HG03097 (cell line): Measurements from ENCODE around the gene ASAP2.
"Not testable (repeated sequence)": the region's sequence is repeated elsewhere in the genome, so short reads cannot be mapped to it uniquely, and the experiment has no call there.

Experiments used
- ATAC-seq: cut with Tn5 transposase; IDR thresholded peaks from one replicate; pipeline ENCODE4 v1.9.1; 2021; ENCODE audit not compliant: unreplicated experiment, low FRiP score

Gene ASAP2

DNA sequence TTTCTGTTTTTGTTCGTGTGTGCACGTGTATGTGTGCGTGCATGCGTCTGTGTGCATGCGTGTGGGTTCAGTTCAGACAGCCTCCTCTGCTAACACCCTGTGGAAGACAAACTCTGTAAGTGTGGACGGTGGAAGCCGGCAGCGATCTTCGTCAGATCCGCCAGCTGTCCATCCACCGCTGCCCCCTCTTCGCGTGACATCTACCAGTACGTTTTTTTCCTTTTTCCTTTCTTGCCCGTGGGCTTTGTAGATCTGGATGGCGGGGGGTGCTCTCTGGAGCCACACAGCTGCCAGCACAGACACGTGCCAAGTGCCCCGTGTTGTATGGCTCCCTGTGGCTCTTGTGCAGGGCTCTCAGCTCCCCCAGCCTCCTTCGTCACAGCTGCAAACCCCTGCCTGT, 184.4 kb downstream of the ASAP2 start:
- ATAC-seq = no peak

DNA sequence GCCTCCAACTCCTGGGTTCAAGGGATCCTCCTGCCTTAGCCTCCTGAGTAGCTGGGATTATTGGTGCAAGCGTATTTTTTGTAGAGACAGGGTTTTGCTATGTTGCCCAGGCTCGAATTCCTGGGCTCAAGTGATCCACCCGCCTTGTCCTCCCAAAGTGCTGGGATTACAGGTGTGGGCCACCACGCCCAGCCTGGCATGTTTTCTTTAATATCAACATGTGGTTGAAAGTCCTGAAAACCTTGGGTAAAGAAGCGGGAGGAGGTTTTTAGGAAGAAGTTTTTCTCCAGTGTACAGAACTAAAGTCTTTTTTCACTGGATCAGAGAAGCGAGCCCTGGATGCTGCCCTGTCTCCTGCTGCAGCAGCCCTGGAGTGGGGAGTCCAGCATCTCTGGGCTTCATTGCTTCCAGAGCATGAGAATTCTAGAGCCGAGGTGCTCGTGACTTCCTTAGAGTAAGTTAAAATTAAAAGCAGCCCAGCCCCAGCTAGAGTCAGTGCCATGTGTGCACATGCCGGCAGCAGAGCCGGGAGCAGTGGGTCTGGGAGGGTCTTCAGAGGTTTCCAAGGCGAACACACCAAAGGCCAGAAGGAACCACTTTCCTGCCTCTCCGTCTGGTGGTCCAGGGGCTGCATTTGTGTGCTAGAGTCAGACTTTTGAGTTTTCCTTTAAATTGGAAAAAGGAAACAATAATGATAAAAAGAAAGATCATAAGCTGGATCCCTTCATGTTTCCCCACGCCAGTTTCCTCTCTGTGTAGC, 185.5 kb downstream of the ASAP2 start:
- ATAC-seq = no peak

DNA sequence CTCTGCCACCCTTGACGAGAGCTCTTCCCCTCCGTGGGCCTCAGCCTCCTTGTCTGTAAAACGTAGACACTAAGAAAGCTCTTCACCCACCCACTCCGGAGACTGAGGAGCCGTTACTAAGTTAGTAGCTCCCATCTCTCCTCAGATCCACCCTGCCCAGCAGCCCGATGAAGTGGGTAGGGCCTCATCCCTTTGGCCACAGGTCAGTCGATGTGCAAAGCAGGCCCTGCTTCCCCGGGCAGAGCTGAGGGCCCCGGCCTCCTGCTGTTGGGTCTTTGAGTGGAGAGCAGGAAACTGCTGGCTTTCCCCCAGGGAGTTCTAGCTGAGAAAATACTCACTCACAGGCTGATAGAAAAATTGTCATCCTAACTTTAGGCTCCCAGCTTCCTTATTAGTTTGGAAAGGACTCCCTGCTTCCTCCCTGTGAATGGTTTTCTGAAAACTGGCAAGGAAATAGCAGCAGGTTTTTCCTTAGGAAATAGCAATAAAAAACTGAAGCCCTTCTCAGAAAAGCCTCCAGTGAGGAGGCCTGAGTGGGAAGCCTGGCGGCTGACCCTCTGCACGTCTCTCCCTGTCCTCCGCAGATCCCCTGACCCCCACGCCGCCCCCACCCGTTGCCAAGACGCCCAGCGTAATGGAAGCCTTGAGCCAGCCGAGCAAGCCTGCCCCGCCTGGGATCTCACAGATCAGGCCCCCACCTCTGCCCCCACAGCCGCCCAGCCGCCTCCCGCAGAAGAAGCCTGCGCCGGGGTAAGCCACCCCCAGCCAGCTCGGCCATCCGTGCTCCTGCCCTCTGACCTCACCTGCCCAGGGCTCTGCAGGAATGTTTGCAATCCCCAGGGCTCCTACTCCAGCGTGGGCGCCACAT, 186.5 kb downstream of the ASAP2 start:
- ATAC-seq = no peak

DNA sequence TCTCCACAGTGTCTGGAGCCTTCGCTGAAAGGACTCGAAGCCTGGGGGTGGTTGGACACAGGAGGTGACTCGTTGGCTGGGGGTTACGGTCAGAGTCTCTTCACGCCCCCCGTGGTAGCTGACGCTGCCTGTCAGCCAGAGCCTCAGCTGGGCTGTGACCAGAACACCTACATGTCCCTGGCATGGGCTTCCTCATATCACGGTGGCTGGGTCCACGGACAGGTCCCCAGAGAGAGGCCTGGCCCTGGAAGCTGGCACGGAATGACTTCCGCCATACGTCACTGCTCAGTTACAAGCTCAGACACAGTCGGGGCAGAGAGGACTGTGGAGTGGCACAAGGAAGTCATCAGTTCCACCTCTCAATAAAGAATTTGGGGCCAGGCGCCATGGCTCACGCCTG, 188.2 kb downstream of the ASAP2 start:
- ATAC-seq = no peak

DNA sequence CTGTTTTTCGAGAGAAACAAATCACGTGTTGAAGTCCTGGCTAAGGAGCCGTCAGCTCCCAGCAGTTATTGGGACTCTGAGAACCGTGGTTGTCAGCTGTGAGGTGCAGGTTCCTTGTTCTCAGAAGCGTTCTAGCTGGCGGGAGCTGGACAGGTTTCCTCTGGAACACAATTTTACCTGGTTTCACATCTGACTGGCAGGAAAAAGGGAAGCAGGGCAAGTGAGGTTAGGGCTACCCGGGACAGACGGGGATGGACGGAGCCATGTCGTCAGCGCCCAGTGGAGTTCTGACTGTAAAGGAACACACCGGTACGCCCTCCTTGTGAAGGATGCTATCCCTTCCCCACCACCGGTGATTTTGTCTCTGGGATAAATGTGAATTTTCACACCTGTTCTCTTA, 190.6 kb downstream of the ASAP2 start:
- ATAC-seq = no peak

DNA sequence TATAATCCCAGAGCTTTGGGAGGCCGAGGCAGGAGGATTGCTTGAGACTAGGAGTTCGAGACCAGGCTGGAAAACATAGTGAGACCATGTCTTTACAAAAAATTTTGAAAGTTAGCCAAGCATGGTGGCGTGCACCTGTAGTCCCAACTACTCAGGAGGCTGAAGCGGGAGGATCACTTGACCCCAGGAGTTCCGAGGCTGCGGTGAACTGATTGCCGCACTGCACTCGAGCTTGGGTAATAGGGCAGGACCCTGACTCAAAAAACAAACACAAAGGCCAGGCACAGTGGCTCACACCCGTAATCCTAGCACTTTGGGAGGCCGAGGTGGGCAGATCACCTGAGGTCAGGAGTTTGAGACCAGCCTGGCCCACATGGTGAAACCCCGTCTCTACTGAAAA, 191.6 kb downstream of the ASAP2 start:
- not testable (repeated sequence) for ATAC-seq

DNA sequence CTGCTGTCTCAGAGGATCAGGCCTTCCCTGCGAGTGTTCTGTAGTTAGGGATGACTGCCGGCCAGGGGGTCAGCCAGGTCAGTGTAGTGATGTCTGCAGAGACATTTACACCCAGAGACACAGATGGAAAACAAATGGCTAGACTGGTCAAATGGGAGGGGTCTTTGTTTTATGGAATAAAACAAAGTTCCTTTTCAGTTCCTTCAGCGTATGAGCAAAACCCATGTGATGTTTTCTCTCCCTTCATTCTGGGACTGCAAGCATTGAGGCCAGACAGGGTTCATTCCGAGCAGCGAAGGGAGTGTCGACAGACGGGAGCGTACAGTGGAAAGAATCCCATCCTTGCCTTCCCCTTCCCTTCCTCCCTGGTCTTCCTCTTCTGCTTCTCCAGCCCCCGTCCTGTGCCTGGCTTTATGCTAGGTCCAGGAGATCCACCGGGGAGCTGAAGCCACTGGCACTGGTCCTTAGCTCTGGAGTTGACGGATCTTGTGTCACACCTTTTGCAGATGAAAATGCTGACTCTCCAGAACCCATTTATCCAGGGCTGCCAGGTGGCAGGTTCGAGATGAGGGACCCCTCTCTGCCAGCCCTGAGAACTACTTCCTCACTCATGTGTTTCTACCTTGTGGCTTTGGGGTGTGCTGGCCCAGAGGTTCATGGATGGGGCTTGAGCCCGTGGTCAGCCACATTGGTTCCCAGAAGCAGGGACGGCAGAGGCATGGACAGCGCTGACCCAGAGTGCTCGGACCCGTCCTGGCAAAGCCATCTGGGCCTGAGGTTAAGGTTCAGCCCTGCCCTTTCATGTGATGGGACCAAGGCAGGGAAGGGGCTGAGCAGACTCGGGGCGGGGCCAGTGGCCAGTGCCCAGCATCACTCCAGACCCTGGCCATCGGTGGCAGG, 192.5 kb downstream of the ASAP2 start:
- ATAC-seq = no peak

DNA sequence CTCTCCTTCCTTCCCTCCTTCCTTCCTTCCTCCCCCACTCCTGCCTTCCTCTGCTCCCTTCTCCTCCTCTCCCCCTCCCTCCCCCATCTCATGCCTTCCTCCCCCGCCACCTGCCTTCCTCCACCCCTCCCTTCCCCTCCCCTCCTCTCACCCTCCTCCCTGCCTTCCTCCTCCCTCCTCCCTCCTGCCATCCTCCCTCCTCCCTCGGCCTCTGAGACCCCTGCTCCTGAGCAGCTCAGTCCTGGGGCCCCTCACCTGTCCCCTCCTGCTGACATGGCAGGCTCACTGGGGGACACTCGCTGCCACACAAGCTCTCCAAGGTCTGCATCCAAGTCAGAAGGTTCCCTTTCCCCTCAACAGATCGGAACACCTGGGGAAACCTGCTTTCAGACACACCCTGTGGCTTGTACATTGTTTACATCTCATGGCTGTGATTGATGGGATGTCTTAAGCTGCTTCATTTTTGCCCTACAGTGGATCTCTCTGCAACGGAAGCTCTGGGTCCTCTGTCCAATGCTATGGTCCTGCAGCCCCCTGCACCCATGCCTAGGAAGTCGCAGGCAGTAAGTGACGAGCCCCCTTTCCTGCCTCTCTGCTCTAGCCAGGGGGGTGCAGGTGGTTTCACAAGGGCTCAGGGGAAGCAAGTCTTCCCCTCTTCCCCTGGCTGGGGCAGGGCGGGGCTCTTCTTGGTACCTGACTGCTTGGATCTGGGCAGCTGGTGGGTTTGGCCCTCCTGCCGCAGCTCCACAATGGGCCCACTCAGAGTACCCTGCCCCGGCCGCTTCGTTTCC, 193.9 kb downstream of the ASAP2 start:
- ATAC-seq = no peak

DNA sequence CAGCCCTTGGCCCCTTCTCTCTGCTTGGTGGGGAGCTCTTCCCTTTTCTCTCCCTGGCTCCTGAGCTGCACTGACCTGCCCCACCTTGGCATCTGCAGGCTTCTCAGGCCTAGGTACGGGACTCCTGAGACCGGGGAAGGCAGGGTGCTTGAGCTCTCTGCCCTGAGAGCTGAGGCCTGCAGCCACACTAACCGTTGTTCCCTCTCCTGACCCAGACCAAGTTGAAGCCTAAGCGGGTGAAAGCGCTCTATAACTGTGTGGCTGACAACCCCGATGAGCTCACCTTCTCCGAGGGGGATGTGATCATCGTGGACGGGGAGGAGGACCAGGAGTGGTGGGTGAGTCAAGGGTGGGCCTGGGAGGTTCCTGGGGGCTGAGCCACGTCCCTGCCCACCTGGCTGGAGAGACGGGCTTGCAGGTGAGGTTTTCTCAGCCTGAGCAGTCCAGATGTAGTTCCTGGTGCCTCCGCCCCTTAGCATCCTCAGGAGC, 194.5 kb downstream of the ASAP2 start:
- ATAC-seq = no peak

DNA sequence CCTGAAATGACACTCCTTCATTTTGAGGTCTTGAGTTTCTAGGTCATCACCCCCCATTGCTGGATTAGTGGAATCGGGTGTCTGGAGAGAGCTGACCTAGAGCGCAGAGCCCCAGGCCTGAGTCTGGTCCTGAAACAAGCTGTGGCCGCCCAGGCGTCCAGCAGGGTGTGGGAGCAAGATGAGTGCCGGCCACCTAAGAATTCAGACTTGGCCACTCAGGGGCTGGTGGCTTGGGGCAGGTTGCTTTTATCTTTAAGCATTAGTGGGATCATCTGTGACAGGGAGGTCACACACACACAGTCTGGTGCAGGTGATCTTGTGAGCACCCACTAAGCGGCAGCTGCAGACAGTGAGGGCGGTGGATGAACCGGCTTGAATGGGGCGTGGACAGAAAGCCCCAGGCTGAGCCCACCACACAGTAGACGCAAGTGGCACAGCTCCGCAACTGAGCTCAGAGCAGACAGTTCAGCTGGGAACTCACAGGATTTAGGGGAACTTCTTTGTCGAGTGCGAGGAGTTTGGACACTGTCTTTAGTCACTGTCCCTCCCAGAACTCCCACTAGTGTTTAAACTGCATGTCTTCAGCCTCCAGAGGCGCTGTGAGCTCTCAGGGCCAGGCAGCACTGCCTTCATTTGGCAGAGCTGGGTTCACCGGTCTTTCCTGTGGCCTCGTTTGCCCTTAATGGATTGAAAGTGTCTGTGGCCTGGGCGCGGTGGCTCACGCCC, 195.2 kb downstream of the ASAP2 start:
- ATAC-seq = no peak

DNA sequence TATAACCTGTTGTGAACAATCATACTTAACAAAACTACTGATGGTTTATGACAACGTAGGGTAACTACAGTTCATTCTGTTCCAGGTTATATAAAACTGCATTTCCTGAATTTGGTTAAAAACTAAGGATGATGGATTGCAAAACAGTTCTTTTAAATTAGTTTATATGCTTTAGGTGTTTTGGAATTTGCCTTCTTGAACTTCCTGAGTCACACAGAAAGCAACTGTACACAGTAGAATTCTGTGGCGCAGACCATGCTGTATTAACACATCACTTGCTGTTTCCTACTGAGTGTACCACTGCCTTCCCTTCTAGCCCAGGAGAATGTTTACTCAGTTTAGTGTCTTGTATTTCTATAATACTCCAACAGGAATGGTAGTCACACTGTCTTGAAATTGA, 197.3 kb downstream of the ASAP2 start:
- ATAC-seq = no peak

DNA sequence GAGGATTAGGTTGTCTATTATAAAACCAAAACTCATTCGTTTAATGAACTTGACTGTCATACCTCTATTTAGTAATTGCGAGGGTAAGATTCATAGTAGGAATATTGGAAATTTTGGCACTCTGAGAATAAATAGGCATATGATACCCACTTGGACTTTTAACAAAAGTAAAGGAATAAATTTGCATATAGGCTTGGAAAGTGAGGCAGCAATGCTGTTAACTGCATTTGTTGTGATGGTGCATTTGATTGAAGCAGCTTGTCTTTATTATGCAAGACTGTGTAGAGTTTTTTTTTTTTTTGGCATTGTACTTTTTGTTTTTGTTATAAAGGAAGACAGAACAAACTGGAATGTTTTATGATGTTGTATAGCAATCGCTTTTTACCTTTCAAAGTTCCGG, 197.8 kb downstream of the ASAP2 start:
- ATAC-seq = no peak

DNA sequence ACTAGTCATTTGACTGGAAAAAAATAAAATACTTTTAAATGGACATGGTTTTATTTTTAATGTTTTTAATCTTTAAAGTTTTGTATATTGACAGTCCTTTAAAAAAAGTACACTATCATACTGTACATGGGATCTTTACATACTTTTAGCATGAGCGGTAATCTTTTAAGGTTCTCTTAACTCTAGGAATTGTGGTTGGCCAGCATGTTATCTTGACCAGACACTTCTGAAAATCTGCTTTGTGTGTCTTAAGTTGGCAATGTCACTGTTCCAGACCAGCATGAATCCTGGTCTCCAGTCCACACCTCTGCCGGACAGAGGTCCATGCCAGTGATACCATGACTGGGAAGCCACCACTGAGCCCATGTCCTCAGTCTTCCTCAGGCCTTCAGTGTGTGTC, 199.0 kb downstream of the ASAP2 start:
- no peak for ATAC-seq

DNA sequence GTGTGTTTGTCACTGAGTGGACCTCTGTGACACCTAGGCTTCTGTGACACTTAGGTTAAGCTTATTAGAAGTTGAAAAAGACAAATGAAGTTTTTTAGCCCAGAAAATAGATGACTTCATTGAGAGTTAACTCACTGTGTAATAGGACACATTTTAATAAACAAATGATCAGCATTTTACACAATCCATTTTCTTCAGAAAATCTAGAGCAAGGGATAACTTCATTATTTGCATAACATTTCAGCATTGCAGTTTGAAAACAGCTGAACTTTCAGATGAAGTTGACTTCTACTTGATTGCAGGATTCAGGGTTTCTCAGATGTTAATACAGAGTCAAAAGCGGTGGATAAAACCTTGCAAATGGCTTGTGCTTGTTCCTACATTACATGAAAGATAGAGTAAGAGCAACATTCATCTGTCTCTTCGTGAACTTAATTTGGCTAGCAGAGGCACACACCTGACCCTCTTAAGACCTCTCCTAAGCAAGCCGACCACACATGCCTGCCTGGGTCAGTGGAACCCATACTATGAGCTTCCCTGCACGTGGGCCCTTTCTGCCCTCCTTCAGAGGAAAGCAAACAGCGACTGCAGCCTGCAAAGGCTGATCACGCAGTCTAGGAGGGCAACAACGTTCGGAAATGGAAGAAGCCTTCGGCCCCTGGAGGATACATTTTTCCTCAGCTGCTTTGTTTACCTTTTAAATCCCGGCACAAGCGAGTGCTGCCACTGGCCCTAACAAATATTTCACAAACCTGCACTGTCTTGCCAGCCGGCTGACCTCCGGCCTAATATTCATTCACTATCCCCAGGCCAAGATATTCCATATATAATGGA, 200.1 kb downstream of the ASAP2 start:
- no peak for ATAC-seq

DNA sequence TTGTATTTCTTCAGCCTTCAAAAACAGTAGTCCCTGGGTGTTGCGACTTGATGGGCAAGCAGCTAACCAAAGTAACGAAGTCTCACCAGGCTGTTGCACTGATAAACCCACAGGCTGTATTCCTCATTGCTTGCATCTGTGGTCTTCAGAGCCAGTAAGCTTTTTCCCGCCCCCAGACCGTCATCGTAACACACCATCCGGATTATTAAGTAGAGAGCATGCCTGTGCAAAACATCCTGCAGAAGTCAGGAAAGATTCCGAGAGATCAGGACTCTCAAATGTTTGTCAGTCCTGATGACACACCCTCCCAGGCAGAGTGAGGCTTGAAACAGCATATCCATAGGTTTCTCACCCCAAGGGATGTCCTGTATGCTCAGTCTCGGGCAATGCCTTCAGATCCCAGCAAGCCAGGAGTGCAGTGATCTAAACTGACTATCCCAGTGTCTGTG, 200.8 kb downstream of the ASAP2 start:
- ATAC-seq = no peak

DNA sequence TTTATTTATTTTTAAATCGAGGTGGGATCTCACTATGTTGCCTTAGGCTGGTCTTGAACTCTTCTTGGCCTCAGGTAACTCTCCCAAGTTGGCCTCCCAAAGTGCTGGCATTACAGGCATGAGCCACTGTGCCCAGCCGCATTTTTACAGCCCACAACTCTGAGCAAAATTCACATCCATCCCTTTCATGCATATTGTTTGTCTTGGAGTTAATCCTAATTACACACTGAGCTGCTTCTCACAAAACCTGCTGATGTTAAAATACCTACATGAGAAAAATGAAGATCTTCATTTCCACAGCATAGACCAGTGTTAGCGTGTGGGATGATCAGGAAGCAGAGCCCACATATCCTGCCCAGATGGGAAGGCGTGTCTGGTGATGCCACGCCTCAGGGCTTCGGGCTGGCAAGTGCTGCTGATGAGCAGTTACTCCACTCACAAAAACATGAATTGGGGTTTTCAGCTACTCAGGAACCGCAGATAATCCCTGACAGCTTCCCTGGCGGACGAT, 202.1 kb downstream of the ASAP2 start:
- no peak for ATAC-seq

DNA sequence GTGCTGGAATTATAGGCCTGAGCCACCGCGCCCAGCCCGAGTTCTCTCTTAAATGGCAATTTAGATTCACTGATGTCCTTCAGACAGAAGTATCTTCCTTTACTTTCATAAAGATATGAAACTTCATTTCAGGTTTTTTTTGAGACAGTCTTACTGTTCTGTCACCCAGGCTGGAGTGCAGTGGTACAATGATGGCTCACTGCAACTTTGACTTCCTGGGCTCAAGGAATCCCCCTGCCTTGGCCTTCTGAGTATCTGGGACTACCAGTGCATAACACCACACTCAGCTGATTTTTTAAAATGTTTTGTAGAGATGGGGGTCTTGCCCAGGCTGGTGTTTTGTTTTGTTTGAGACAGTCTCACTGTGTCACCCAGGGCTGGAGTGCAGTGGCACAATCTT, 203.5 kb downstream of the ASAP2 start:
- no peak for ATAC-seq

DNA sequence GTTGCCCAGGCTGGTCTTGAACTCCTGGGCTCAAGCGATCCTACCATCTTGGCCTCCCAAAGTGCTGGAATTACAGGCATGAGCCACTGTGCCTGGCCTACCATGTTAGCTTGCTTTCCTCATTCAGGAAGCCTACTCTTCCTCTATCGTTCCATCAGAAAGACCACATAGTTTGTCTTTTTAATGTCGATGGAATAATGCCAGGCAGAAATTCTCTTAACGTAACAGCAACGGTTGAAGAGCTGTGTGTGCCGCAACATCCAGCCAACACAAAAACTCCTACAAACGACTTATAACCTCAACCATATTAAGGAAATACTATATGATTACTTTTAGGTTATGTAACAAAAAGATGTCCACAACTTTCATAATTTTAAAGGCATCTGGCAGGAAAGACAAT, 206.2 kb downstream of the ASAP2 start:
- ATAC-seq = no peak
